ENCODE results near the gene SCRN1.
"Not testable (repeated sequence)": the region's sequence is repeated elsewhere in the genome, so short reads cannot be mapped to it uniquely, and the experiment has no call there.

Gene SCRN1

DNA sequence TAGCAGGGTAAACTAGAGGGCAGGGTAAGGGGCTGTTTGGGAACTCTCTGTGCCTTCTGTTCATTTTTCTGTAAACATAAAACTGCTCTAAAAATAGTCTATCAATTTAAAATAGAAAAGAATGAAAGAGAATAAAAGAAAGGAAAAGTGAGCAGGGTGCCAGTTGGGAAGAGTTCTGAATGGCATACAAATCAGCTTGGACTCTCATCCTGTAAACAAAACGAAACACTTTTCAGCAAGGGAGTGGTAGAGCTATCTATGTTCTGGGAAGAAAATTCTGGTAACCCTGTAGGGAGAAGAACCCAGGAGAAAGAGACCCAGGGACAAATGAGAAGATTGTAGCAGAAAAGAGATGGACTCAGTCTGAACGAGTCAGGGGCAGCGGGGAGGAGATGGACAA, 24.6 kb downstream of the SCRN1 start:
- no peak for DNase-seq

DNA sequence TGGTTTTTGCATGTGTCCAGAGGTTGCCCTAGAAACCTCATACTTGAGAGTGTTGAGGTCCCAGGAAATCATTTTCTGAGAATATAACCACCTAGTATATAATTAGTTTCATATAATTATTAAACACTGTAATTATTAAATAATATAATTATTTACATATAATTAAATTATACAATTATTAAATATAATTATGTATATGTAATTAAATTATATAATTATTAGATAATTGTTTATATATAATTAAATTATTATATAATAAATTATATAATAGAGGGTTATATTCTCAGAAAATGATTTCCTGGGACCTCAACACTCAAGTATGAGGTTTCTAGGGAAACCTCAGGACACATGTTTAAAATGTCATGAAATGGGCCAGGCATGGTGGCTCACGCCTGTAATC, 27.6 kb downstream of the SCRN1 start:
- no peak for DNase-seq

DNA sequence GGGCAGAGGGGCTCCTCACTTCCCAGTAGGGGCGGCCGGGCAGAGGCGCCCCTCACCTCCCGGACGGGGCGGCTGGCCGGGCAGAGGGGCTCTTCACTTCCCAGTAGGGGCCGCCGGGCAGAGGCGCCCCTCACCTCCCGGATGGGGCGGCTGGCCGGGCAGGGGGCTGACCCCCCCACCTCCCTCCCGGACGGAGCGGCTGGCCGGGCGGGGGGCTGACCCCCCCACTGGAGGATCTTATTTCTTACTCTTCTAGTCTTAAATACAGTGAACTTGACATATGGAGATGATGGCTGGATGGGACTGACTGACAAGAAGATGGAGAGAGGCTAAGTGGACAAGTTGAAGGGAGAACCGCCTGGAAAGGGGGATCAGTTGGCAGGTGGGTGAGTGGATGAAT, 28.0 kb downstream of the SCRN1 start:
- DNase-seq: not testable (repeated sequence)

DNA sequence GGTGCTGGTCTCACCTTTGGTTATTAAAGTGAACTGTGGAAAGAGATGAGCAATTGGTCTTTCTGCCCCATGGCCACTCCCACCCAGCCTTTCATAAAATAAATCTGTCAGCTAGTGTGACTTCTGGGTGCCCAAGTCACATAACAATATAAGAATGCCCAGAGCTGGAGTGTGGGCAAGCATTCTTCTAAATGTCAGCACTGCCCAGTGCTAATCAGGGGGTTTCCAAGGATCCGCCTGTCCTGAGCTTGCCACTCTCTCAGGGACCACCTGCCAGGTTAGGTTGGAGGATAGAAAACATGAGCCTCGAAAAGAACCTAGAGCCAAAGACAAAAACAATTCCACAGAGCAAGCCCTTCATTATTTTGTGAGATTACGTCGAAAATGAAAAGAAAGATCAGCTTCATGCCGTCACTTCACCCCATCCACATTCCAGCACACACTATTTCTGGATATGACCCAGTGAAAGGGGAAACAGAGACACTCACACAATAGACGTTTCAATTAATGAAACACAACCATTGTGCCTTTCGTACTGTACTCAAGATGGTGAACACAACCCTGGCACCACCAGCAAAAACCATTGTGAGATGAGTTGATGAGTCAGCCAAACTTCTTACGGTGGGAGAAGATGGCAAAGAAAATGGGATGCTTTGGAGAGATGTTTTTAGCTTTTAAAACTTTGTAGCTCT, 30.8 kb downstream of the SCRN1 start:
- no peak for DNase-seq

DNA sequence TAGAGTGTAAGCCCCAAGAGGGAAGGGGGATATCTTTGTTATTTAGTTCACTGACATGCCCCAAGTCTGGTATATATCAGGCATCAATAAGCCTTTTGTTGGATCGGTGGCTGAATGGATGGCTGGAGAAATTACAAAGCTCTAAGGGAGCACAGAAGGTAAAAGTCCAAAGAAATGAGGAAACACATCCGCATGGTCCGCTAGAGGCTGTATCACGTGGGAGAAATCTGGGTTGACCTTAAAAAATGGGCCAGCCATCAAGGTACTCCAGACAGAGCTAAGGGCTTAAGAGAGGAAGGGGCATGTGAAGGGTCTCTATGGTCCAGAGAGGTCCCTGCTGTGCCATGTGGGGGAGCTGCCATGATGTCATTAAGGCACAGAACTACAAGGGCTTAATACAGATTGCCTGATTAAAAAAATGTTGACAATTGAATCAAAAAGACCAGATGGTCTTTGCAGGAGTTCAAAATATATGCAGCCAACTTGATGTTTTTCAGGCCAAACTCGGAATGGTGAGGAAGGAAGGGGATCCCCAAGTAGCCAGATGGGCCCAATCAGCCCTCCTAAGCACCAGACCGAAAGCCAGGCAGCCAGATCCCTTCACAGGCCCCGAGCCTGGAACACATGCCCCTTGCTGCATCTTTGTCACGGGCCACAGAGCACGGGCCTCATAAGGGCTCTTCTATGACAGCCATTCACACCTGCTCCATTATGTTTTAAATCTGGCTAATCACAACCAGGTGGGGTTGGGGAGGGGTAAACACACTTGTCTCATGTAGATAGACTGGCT, 31.9 kb downstream of the SCRN1 start:
- DNase-seq: no peak

DNA sequence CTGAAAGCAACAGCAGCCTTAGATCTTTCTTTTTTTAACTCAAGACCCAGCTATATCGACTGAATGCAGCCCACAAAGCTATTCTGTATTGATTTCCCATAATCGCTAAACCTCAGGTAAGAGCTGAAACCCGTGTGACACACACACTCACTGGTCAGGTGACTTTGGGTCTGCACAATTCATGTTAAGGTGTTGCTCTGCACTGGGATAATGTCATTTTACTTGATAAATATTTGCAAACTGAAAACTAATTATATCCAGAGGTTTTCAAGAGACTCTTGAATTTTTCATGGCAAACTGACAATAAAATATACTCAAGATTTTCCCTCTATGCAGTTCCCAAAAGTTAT, 33.1 kb downstream of the SCRN1 start:
- DNase-seq: no peak

DNA sequence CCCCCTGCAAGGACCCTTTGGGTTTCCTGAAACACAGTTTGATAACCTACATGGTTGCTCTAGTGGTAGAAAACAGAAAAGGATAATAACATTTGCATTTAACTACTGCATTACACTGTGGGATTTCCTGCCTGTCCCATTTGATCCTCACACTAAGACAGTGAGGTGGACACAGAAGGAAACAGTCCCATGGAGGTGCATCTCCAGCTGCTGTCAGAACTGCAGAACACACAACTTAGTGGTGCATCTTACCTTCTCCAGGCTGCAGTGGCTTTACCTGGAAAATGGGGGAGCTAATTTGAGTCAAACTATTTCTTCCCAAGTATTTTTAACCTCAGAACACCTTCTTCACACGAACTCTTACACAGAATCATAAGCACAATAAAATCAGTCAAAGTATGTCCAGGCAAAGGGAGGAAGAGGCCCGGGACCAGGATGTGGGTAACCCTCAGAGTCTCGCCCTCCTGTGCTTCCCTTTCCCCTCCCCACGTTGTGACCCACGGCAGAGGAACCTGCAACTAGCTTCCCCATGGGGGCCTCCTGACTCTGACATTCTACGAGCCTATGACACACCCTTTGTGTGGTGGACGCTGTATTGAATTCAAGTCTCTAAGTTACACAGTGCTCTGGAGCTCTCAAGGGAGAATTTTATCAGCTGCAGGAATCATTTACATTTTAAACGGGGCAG, 33.7 kb downstream of the SCRN1 start:
- peak; percentile 11 for DNase-seq

DNA sequence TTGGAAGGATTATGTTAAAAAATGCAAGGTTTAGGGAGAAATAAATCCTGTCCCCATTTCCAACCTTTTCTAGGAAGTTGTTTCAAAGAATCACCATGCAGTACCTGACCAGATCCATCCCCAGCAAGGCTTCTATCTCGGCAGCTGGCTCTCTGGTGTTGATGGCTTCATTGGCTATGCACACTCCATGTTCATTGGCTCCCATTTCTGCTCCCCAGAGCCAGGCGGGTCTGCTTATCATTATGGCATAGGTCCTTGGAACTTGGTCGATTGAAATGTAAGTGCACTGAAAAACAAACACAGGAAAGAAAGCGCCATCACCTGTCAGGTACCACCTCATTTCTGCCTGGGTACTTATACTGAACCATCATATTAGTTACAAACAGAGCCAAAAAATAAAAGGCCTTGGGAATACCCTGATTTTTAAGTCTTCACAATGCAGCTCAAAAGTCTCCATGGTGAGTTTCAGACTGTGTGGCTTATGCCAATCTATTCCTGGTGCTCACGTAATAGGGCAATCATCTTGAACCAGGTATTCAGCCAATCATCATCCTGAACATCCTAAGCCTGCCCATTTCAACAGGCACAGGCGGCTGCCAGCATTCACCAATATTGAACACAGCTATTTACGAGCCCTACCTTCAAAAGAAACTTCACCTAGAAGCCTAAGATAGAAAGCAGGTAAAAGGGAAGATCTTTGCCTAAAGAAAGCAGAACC, 34.4 kb downstream of the SCRN1 start:
- DNase-seq: no peak

DNA sequence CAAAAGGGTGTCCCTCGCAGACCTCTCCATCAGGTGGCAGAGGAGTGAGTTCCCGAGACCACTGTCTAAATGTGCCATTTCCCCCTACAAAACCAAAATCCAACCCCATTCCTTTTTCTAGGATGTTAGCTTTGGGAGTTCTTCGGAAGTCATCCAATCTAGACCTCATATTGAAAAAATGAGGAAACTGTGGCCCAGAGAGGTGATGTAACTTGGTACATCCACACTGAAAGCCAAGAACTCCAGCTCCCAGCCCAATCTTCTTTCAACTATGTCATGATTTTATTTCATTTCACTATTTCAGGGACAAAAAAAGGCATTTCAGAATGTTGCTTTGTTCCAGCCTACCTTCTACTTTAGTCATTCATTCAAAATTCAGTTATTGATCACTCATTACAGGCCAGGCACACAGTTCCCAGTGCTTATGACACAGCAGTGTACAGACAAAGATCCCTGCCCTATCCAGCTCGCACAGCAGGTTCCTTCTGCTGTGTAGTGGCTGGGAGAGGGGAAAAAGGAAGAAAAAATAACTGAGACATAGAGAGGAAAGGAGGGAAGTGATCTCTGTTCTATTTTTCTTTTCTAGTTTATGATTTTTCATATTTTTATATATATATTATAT, 35.8 kb downstream of the SCRN1 start:
- DNase-seq: no peak

DNA sequence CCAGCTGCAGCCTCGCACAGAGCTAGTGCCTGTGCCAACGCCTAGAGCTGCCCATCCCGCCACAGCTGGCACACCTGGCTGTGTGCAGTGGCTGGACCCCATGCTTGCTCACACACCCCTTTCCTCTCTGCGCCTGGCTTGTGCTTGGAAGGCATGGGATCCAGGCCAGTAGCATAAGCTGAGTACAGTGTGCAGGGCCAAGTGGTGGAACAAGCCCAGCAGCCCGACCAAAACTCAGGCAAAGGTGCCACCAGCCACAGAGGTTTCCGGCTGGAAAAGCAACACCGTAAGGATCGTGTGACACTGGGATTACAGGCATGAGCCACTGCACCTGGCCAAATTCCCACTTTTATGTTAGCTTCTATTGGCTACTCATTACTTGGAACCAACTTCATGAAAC, 38.4 kb downstream of the SCRN1 start:
- DNase-seq: no peak

DNA sequence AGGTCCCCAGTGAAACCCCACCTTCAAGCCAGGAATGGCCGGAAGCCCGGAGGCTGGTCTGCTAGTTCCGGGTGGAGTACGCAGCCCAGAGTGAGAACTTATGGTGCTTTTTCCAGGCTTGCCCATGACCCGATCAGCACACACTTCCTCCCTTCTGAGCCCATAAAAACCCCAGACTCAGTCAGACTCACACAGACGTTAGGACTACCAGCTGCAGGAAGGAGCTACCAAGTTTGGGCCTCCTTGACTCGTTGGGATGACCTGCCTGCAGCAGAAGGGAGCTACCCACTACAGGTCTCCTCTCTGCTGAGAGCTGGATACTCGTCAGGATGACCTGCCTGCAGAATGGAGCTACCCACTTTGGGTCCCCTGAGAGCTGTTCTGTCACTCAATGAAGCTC, 39.1 kb downstream of the SCRN1 start:
- DNase-seq: no peak

DNA sequence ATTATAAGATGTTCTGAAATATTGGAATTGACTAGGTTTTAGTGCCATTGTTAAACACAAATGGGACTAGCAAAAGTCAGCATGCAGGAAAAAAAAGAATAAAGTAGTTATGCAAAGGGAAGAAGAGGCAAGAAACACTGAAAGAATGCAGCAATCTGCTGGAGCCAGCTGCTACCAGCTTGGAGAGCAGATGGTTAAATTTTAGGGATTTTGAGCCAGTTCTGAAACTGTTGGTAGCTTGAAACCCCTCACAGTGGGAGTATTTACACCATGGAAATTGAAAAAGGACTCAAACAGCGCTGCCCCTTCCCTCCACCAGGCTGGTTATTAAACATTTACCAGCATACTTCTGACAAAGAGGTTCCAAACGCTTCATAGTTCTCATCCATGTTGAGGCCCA, 41.0 kb downstream of the SCRN1 start:
- no peak for DNase-seq

DNA sequence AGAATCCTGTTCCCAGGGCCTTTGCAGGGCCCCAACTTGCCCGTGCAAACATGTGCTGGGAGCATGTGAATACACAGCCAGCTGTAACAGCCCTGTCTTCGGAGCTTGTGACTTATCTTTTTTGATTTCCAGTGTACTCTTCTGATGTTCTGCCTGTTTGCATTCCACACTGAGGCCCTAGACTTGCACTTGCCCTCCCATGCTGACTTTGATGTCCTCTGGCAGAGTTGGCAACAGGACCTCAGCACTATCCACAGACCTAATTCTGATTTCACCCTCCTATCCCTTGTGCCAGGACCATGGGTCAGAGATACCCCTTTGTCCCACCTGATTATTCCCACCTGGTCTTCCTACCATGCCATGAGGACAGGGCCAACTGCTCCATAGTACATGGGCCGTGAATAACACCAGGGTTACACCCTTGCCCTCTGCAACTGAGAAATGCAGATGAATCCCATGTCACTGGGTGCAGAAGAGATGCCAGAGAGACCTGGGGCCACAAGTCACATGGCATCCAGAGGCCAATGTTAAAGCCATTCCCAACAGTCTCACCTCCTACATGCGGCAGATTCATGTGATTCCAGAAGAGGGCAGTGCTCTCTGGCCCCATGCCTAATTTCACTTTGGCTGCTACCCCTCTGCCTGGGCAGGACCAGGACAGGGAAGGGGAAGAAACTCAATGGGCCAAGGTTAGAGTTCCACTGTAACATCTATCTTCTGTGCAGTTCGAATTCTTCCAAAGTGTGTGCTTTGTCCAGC, 43.0 kb downstream of the SCRN1 start:
- no peak for DNase-seq

DNA sequence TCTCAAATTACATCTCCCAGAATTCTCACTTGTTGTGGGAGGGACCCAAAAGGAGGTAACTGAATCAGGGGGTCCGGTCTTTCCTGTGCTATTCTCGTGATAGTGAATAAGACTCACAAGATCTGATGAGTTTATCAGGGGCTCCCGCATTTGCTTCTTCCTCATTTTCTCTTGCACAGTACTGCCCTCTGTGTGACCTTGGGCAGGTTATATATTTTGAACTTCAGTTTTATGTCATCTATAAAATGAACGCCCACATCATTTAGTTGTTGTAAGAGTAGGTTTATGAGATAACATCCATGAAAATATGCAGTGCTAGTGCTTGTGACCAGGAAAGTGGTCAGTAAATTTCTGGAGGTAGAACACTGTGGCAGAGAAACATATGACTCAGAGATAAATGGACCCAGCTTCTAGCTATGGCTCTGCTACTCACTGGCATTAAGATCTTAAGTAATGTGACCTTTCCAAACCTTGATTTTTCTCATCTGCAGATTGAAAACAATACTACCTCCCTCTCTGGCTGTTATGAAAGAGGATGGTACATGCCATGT, 44.3 kb downstream of the SCRN1 start:
- DNase-seq: no peak

DNA sequence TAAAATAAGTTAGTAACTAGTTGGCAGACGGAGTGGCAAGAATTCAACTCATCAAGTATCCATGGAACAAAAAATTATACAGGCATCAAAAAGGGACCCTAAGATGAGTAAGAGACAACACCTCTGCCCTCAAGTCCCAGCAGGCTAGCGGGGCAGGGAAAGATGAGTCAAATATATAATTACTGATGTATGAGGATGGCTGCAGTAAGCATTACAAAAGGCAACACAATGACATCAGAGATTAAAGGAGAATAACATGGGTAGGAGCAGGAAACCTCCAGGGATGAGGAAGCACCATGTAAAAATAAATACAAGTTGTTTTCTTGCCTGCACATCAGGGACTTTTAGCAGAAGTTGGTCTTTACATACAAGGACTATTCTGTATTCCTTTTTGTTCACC, 49.4 kb downstream of the SCRN1 start:
- no peak for DNase-seq

DNA sequence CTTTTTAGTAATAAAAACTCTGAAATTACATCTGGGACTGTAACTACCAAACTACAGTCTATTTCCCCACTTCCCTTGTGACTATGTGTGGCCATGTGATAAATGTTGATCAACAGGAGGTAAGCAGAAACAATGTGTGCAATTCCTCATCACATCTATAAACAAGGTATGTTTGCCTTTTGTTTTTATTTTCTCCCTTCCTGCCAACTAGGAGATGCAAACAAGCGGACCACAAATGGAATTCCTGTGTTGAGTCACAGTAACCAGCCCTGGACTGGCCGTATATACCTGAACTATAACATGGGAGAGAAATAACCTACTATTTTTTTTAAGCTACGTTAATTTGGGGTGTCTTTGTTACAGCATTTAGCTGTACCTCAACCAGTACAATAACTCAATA, 52.5 kb downstream of the SCRN1 start:
- no peak for DNase-seq

DNA sequence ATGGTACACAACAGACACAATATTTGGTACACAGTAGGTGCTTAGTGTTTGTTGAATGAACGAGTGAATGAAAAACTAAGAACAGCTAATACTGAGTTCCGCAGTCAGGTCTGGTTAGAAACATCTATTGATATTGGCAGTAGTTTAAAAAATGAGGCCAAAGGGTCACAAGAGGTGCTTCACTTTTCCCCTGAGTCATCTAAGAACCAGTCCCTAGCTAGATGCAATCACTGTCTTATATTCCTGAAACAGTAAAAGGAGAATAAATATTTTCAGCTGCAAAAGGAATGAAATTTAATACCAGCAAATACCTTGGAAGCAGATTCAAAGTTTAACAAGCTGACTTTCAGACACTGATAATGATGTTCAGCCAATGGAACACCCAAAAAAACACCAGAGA, 54.5 kb downstream of the SCRN1 start:
- no peak for DNase-seq

DNA sequence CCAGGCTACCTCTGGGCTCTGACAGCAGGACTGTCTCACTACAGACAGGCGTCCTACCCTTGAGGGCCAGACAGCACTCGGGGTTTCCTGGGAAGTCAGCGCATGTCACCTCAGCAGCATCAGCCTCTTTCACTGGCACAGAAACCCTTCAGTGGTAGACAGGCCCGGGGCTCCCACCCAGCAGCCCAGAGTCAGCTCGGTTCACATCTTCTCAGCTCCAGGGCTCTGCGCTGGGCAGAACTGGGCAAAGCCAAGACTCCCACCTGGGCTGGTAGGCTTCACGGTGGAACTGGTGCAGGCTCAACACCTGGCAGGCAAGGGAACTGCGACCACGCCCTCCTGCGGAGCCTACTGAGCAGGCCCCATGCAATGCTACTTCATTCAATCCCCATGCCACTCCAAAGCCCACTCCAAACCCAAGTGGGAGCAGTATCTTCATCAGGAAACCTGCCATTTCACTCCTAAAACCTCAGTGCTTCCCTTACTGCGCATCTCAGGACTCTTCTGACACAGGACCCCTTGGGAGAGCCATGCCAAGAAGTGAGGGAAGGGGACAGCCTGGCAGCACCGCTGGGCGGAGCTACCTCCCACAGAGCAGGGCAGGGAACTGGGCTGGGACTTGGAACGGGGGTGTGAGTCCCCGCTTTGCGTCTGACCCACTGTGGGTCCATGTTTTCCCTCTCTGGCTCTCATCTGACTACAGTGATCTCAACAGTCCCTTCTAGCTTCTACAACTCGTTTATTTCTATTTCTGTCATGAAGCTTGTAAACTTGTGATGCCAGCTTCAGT, 60.4 kb downstream of the SCRN1 start:
- DNase-seq: no peak

DNA sequence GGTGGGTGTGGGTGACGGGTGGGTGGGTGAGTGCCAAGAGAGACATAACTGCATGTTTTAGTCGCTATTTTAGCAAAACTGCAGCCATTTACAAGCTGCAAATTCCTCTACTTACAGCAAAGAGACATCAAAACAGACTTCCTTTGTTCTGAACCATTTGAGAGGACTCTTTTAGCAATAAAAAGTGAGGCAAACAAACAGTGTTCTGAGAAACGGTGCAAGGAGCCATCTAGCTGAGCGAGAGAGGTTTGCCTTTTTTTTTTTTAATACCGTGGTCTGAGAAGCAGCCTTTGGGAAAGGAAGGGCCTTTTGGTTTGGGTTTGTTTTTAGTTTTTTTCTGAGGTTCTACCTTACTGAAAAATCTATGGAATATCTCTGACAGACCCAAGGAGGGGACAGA, 62.9 kb downstream of the SCRN1 start:
- no peak for DNase-seq

DNA sequence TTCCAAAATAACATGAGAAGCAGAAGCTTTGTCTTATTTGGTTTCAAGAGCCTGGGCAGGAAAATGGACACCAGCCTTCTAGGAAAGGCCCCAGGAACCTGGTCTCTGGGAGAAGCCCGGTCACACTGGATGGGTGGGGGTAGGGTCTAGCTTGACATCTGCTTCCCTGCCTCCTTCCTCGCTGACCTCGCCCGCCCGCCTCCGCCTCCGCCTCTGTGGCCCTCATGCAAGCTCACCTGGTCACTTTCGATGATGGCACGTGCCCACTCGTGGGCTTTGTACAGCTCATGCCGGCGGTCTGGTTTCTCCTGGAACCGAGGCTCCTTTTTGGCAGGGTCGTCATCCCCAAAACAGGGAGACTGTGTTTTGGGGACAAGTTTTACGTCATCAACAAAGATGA, 63.4 kb downstream of the SCRN1 start:
- DNase-seq: no peak

DNA sequence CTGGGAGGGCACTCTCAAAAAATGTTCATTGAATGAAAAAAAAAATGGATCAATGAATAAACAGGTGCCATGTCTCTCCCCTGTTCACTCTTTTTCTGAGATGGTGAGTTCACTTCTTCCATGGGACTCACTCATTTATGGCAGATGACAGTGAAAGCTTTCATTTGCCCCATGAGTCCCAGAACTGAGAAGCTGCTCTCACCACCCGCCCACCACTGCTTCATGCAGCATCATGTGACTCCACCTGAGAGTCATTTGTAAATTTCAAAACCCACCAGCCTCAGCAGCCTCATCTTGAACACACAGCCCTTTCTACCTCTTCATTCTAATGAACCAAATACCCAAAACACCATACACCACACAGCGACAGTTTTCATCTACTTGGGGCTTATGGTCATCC, 64.9 kb downstream of the SCRN1 start:
- DNase-seq: no peak
